Immature natural killer cell (primary cell): ENCODE results near the gene ADGRB2. TPM values are rescaled to one million over a fixed set of nuclear protein-coding genes. Genes with fewer than 3 reads are reported as not detected.

Experiments used
- DNase-seq, 3 donors: peaks; one replicate each; pipeline ENCODE4 v3.0.0; 2022; ENCODE audit warnings: mixed read lengths in 1 of 3
- H3K27ac Mint-ChIP-seq, 6 donors: one replicate each; pipeline ENCODE4 v1.8.0; 2020; ENCODE audit warnings: mixed read lengths in 6 of 6, mild to moderate bottlenecking in 5 of 6, inconsistent platforms in 4 of 6, moderate library complexity in 3 of 6
- H3K27me3 Mint-ChIP-seq, 3 donors: one replicate each; pipeline ENCODE4 v1.8.0; 2020 to 2021; ENCODE audit warnings: low read depth in 3 of 3, mild to moderate bottlenecking in 3 of 3, mixed read lengths in 3 of 3, moderate library complexity in 3 of 3, inconsistent platforms in 1 of 3
- H3K36me3 Mint-ChIP-seq, 3 donors: one replicate each; pipeline ENCODE4 v1.8.0; 2020; ENCODE audit warnings: mixed read lengths in 3 of 3, inconsistent platforms in 2 of 3, mild to moderate bottlenecking in 2 of 3
- H3K4me1 Mint-ChIP-seq, 2 donors: one replicate each; pipeline ENCODE4 v1.8.0; 2020; ENCODE audit warnings: inconsistent platforms in 2 of 2, mild to moderate bottlenecking in 2 of 2, mixed read lengths in 2 of 2, moderate library complexity in 1 of 2
- H3K4me3 Mint-ChIP-seq, 5 donors: one replicate each; pipeline ENCODE4 v1.8.0; 2020; ENCODE audit warnings: mild to moderate bottlenecking in 5 of 5, mixed read lengths in 5 of 5, inconsistent platforms in 3 of 5, moderate library complexity in 3 of 5
- H3K9me3 Mint-ChIP-seq, 6 donors: one replicate each; pipeline ENCODE4 v1.8.0; 2020; ENCODE audit warnings: mild to moderate bottlenecking in 6 of 6, mixed read lengths in 6 of 6, inconsistent platforms in 4 of 6, moderate library complexity in 3 of 6
- polyA plus RNA-seq, 3 donors: library from polyadenylated mRNA; unstranded; fragments of 300-500 nt; fragmentation: Illumina TruSeq; gene quantifications; one replicate each; pipeline ENCODE4 v1.2.3, GENCODE V29; 2021

The ADGRB2 gene
- polyA plus RNA-seq, 3 donors from 2014 or later = 0.36 to 2.1 TPM; not detected in 1

DNA sequence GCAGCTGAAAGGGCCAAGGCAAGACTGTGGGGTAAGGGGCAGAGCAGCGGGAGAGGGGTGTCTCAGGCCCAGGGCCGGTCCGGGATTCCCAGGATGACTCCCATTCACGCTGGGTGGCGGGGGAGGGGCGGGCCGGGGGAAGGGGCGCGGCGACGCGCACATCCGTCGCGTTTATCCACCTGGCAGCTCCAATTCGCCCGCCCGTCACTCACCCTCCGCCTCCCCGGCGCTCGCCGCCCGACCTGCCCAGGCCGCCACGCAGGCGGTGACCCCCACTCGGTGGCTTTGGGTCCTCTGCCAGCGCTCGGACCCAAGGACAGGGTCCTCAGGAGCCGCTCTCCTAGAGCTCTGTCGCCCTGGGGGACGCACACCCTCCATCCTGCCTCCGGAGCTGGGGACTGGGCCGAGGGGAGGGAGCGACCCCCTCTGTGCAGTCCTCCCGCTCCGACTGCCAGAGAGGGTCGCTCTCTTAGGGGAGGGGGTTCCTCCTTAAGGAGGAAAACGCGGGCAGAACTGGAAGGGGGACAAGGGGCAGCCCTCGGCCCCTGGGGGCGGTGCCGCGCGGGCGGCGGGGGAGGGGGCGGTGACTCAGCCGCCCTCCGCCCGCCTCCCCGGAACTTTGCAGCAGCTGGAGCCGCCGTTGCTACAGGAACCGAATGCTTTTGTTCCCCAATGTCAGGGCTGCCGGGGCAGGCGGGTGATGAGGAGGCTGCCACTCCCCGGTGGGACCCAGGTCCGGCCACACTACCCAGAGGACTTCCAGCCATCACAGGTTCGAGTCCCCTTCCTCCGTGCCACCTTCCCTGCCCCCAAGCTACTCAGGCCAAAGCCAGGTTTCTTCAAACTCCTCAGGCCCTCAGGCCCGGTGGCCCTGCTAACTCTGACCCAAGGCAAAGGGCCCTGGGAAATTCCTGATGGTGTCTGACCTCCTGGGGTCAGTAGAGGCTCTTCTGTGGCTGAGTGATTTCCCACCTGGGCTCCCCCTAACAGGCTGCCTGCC lies 3.4 kb downstream of the ADGRB2 start:
- Mint-ChIP-seq H3K4me1 (peaks cover 36 to 41% of the 10 kb centered on the region in 2 donors), H3K36me3 (no peaks in the 10 kb centered on the region), H3K4me3 (peak overlapping the region; percentile 71 to 90 (median 84)), H3K27ac (peak overlapping the region in 4 of 6 donors; percentile 10 to 83 (median 38)), H3K27me3 (peaks cover 0 to 7% (median 5%) of the 10 kb centered on the region in 3 donors), H3K9me3 (no peaks in the 10 kb centered on the region)
- DNase-seq = peak; percentile 60 to 66 (median 65)

DNA sequence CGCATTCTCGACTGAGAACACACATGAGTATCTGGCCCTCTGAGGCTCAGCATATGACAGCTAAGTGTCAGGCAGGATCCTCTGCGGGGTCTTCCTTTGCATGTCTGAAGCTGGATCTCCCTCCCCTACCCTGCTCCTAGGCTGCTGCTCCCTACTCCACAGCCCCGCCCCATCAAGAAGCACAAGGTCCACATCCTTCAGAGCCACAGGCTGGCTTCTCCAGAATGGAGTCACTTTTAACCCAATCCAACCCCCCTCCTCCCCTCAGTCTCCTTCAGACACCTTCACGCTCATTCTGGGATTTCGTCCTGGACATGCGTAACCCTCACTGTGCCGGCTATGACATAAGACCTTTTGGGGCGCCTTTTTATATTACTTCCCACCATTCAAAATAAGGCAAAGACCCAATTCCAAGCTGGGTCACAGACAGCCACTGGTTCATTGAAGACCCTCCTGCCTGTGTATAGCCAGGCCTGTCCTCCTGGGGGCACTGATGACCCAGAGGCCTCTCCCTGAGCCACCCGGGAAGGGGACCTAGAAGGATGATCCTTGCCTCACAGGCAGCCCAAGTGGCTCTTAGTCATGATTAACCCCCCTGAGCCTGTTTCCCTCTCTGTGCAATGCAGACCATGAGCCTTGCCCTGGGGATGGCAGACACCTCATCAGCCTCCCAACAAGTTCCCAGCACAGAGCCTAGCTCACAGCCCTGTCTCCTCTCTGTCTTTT lies 4.7 kb downstream of the ADGRB2 start:
- DNase-seq = no peak
- no peaks in the 10 kb centered on the region for H3K36me3 Mint-ChIP-seq
- H3K27me3 Mint-ChIP-seq = peaks cover 0 to 7% (median 5%) of the 10 kb centered on the region in 3 donors
- peak overlapping the region in 2 of 6 donors; percentile 10 to 73 for H3K27ac Mint-ChIP-seq
- H3K9me3 Mint-ChIP-seq = no peaks in the 10 kb centered on the region
- H3K4me1 Mint-ChIP-seq = peaks cover 29 to 33% of the 10 kb centered on the region in 2 donors
- peak overlapping the region; percentile 65 to 73 (median 70) for H3K4me3 Mint-ChIP-seq

DNA sequence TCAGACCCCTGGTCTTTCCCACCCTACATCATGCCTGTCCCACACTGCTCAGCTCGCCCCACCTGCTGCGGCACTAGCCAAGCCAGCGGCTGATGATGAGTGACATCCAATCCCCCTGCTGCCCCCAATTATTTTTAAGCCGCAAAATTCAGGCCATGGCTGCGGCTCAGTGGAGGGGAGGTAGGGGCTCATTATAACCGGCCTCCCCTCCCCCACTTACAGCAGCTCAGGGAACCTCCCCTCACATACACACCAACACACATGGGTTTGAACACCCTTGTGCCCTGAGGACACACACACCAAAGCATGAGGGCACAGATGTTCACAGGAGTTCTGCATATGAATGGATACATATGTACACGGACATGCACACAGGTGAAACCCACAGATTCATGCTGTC lies 5.3 kb downstream of the ADGRB2 start:
- no peak overlapping the region for H3K27ac Mint-ChIP-seq
- H3K4me3 Mint-ChIP-seq = peak overlapping the region in 2 of 5 donors; percentile 31 to 47
- no peak for DNase-seq
- peaks cover 0 to 7% (median 5%) of the 10 kb centered on the region in 3 donors for H3K27me3 Mint-ChIP-seq
- peaks cover 29 to 37% of the 10 kb centered on the region in 2 donors for H3K4me1 Mint-ChIP-seq
- no peaks in the 10 kb centered on the region for H3K36me3 Mint-ChIP-seq
- no peaks in the 10 kb centered on the region for H3K9me3 Mint-ChIP-seq

- H3K27me3 Mint-ChIP-seq = peaks cover 0 to 8% (median under 1%) of the 10 kb centered on the region in 3 donors
- no peaks in the 10 kb centered on the region for H3K9me3 Mint-ChIP-seq
- DNase-seq = no peak
- H3K4me1 Mint-ChIP-seq = peaks cover 31 to 40% of the 10 kb centered on the region in 2 donors
- no peaks in the 10 kb centered on the region for H3K36me3 Mint-ChIP-seq
- H3K27ac Mint-ChIP-seq = peak overlapping the region in 1 of 6 donors; percentile 48
- H3K4me3 Mint-ChIP-seq = no peak overlapping the region
Measured at GRCh38 chr1:31757989-31758388, 6.2 kb downstream of the ADGRB2 start.

GRCh38 chr1:31757204-31757679 lies 6.9 kb downstream of the ADGRB2 start:
- Mint-ChIP-seq H3K9me3 (no peaks in the 10 kb centered on the region), H3K4me1 (peaks cover 35 to 44% of the 10 kb centered on the region in 2 donors), H3K4me3 (no peak overlapping the region), H3K27ac (peak overlapping the region in 2 of 6 donors; percentile 48 to 63), H3K27me3 (peaks cover 0 to 8% (median 0%) of the 10 kb centered on the region in 3 donors), H3K36me3 (no peaks in the 10 kb centered on the region)
- DNase-seq = no peak

DNA sequence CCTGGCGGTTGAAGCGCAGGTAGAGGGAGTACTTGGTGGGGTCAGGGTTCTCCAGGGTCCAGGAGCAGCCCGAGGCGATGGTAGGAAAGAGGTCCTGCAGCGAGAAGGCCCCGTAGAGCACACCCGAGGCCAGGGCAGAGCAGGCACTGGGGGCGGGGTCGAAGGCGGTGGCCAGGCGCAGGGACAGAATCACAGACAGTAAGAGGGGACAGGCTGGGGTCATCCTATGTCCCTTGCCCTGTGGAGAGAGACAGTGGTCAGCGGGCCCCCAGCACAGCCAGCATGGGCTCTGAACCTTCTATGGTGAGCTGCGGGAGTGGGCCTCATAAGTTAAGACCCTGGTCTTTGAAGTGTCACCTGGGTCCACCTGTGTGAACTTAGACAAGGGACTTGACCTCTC lies 7.6 kb downstream of the ADGRB2 start:
- H3K27ac Mint-ChIP-seq = no peak overlapping the region
- no peaks in the 10 kb centered on the region for H3K36me3 Mint-ChIP-seq
- peaks cover 0 to 8% (median 0%) of the 10 kb centered on the region in 3 donors for H3K27me3 Mint-ChIP-seq
- DNase-seq = no peak
- H3K9me3 Mint-ChIP-seq = no peaks in the 10 kb centered on the region
- no peak overlapping the region for H3K4me3 Mint-ChIP-seq
- H3K4me1 Mint-ChIP-seq = peaks cover 35 to 44% of the 10 kb centered on the region in 2 donors

- peaks cover 35 to 43% of the 10 kb centered on the region in 2 donors for H3K4me1 Mint-ChIP-seq
- peaks cover 0 to 6% (median 0%) of the 10 kb centered on the region in 3 donors for H3K27me3 Mint-ChIP-seq
- DNase-seq = no peak
- no peaks in the 10 kb centered on the region for H3K36me3 Mint-ChIP-seq
- peak overlapping the region in 2 of 6 donors; percentile 35 to 44 for H3K27ac Mint-ChIP-seq
- no peaks in the 10 kb centered on the region for H3K9me3 Mint-ChIP-seq
- H3K4me3 Mint-ChIP-seq = no peak overlapping the region
Measured at GRCh38 chr1:31755850-31756492, 8.2 kb downstream of the ADGRB2 start.

- peaks cover 42 to 49% of the 10 kb centered on the region in 2 donors for H3K4me1 Mint-ChIP-seq
- H3K4me3 Mint-ChIP-seq = no peak overlapping the region
Measured at GRCh38 chr1:31755197-31755611, 8.9 kb downstream of the ADGRB2 start.

DNA sequence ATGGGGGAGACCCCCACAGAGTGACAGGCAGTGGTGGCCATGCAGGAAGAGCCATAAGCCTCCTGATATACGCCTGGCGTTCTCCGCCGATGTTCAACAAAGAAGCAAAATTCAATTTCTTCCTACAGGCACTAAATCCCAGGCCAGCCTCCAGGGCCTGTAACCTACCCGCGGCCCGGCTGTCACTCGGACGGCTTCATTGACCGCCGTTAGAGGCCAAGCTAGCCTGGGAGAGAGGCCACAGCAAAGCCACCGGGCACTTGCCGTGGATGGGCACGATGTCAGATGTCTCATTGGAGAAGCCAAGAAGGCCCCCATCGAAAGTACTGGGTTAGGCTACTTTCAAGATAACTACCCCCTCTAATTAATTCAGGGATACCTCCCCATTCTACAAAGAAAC lies 9.7 kb downstream of the ADGRB2 start:
- no peak overlapping the region for H3K4me3 Mint-ChIP-seq
- DNase-seq = no peak
- no peaks in the 10 kb centered on the region for H3K9me3 Mint-ChIP-seq
- peaks cover 0 to 4% (median 3%) of the 10 kb centered on the region in 3 donors for H3K27me3 Mint-ChIP-seq
- H3K27ac Mint-ChIP-seq = peak overlapping the region in 2 of 6 donors; percentile 6 to 49
- H3K36me3 Mint-ChIP-seq = no peaks in the 10 kb centered on the region
- peaks cover 44 to 49% of the 10 kb centered on the region in 2 donors for H3K4me1 Mint-ChIP-seq

More at GRCh38 chr1:31755197-31755611, 8.9 kb downstream of the ADGRB2 start:
- Mint-ChIP-seq H3K9me3 (no peaks in the 10 kb centered on the region), H3K27me3 (peaks cover 0 to 6% (median 0%) of the 10 kb centered on the region in 3 donors), H3K36me3 (no peaks in the 10 kb centered on the region), H3K27ac (peak overlapping the region in 4 of 6 donors; percentile 2 to 76 (median 40))
- DNase-seq = no peak

DNA sequence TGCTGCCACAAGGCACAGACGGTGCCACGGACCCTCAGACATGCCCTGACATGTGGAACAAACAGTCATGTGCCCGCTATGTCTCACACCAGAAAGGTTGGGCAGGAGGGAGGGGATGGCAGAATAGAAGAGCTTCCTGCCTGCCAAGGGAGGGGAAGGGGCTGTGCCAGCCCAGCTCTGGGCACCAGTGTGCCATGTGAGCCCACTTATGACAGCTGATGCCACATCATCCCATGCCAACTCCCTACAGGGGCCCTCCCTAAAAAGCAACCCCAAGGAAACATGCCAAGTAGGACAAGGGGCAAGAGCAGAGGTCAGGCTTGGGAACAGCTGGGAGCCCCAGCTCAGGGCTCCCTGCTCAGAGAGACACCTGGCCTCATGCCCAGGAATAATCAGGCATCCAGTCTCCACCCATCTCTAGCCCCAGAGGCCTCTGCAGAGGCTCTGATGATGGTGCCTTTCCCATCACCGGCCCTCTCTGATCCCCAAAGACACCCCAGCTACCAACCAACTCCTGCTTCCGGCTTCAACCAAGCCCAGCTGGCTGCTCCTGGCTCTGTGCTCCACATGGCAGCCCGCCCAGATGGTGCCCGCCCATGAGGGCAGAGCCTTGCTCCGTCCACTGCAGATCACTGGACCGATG lies 10.3 kb downstream of the ADGRB2 start:
- Mint-ChIP-seq H3K27me3 (peaks cover 0 to 6% (median 3%) of the 10 kb centered on the region in 3 donors), H3K36me3 (no peaks in the 10 kb centered on the region), H3K9me3 (no peaks in the 10 kb centered on the region), H3K27ac (peak overlapping the region in 4 of 6 donors; percentile 6 to 49 (median 20)), H3K4me1 (peaks cover 50 to 52% of the 10 kb centered on the region in 2 donors), H3K4me3 (no peak overlapping the region)
- no peak for DNase-seq

GRCh38 chr1:31752952-31753475 lies 11.1 kb downstream of the ADGRB2 start:
- Mint-ChIP-seq H3K36me3 (no peaks in the 10 kb centered on the region), H3K4me1 (peaks cover 58 to 60% of the 10 kb centered on the region in 2 donors), H3K9me3 (no peaks in the 10 kb centered on the region), H3K4me3 (peak overlapping the region in 3 of 5 donors; percentile 3 to 32 (median 24)), H3K27me3 (peaks cover 0 to 6% (median 3%) of the 10 kb centered on the region in 3 donors), H3K27ac (peak overlapping the region in 3 of 6 donors; percentile 17 to 37 (median 27))
- DNase-seq = no peak

DNA sequence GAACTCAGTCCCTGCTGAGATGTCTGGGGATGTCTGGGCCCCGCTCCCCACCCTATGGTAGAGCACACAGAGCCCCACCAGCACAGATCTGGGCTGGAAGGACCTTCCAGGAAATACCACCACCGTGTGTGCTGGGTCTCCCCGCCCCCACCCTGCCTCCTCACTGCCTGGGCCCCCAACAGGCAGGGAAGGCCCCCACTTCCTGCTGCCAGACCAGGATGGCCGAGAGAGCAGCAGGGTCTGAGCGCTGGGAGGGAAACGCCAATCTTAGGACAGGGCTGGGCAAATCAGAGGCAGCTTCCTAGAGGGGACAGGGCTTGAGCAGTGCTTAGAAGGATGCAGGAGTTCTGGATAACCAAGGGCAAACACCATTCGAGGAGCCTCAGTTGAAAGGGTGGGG lies 11.9 kb downstream of the ADGRB2 start:
- Mint-ChIP-seq H3K9me3 (no peaks in the 10 kb centered on the region), H3K4me3 (peak overlapping the region; percentile 63 to 88 (median 86)), H3K4me1 (peaks cover 65 to 68% of the 10 kb centered on the region in 2 donors), H3K27me3 (peaks cover 0 to 6% (median 3%) of the 10 kb centered on the region in 3 donors), H3K36me3 (no peaks in the 10 kb centered on the region), H3K27ac (peak overlapping the region; percentile 14 to 93 (median 80))
- DNase-seq = no peak
